GM12891 (cell line): ENCODE results near the gene VPS13C.

Source experiments
- PAX5 ChIP-seq: IDR thresholded peaks from 2 replicates; pipeline ENCODE4 v1.6.1; 2011; ENCODE audit warnings: low read length, moderate library complexity, mild to moderate bottlenecking; ENCODE audit not compliant: insufficient read depth, severe bottlenecking
- POLR2A ChIP-seq: IDR thresholded peaks from 2 replicates; pipeline ENCODE4 v1.6.1; 2011; ENCODE audit warnings: low read depth, low read length, control low read depth
- POLR2AphosphoS5 ChIP-seq: IDR thresholded peaks from 2 replicates; pipeline ENCODE4 v1.6.1; 2011; ENCODE audit warnings: low read depth, low read length, control low read depth
- POU2F2 ChIP-seq: IDR thresholded peaks from 2 replicates; pipeline ENCODE4 v1.6.1; 2011; ENCODE audit warnings: low read depth, mild to moderate bottlenecking, control low read depth, low read length, moderate library complexity
- SPI1 ChIP-seq: IDR thresholded peaks from 2 replicates; pipeline ENCODE4 v1.6.1; 2011; ENCODE audit warnings: low read depth, low read length, control low read depth
- TAF1 ChIP-seq: IDR thresholded peaks from 2 replicates; pipeline ENCODE4 v1.6.1; 2011; ENCODE audit warnings: low read depth, low read length, control low read depth

- TF ChIP-seq POLR2A: no peak
- TF ChIP-seq POLR2AphosphoS5: no peak
- TF ChIP-seq TAF1: no peak
- no peak for TF ChIP-seq SPI1
- TF ChIP-seq POU2F2: no peak
- no peak for TF ChIP-seq PAX5
Observed at GRCh38 chr15:62105266-62105665, 45.0 kb upstream of the VPS13C start.
